Activated CD8-positive, alpha-beta T cell treated with anti-CD3 and anti-CD28 coated beads for 36 hours (primary cell): ENCODE results near the gene PRR30. TPM values are rescaled to one million over a fixed set of nuclear protein-coding genes. Genes with fewer than 3 reads are reported as not detected.
A peak's percentile ranks its signal among the peaks of the same experiment; 100 is the strongest.
"Not testable (repeated sequence)": the region's sequence is repeated elsewhere in the genome, so short reads cannot be mapped to it uniquely, and the experiment has no call there.

Source experiments
- ATAC-seq: fragments of 200-7000 bp; cut with Tn5 transposase; one replicate; pipeline ENCODE4 v1.10.0; 2021; ENCODE audit warnings: mild to moderate bottlenecking, moderate library complexity
- CTCF ChIA-PET: fragments of 350-600 bp; sonication (Branson Sonifier 250); formaldehyde crosslinking; loops from one replicate; lab custom pipeline; 2021; ENCODE audit warnings: antibody characterized with exemption; lab: Charles Lee
- POLR2A ChIA-PET: fragments of 350-600 bp; sonication (Branson Sonifier 250); formaldehyde crosslinking; loops from one replicate; lab custom pipeline; 2021; ENCODE audit warnings: antibody characterized with exemption; lab: Charles Lee
- DNase-seq: peaks from one replicate; pipeline ENCODE4 v3.0.0-alpha.2; 2020
- H3K27ac Mint-ChIP-seq: one replicate; pipeline ENCODE4 v1.8.0; 2021; ENCODE audit warnings: mild to moderate bottlenecking, mixed read lengths
- H3K27me3 Mint-ChIP-seq: one replicate; pipeline ENCODE4 v1.8.0; 2021; ENCODE audit warnings: mixed read lengths
- H3K36me3 Mint-ChIP-seq: one replicate; pipeline ENCODE4 v1.8.0; 2021; ENCODE audit warnings: low read depth, mixed read lengths
- H3K4me1 Mint-ChIP-seq: one replicate; pipeline ENCODE4 v1.8.0; 2021; ENCODE audit warnings: low read depth, mixed read lengths
- H3K4me3 Mint-ChIP-seq: one replicate; pipeline ENCODE4 v1.8.0; 2021; ENCODE audit warnings: mild to moderate bottlenecking, moderate library complexity, mixed read lengths
- H3K9me3 Mint-ChIP-seq: one replicate; pipeline ENCODE4 v1.8.0; 2021; ENCODE audit warnings: mixed read lengths
- CTCF ChIP-seq: fragments of 200-600 bp; IDR thresholded peaks from one replicate; pipeline ENCODE4 v1.8.0; 2022; ENCODE audit warnings: antibody characterized with exemption, mild to moderate bottlenecking
- intact Hi-C: fragments of 100-400 bp; cut with micrococcal nuclease; formaldehyde crosslinking; loops from one replicate; pipeline ENCODE4 v1.10.0; 2022
- total RNA-seq, 2 experiments: library from RNA; stranded (reverse); gene quantifications; one replicate each; pipeline ENCODE4 v1.2.3, GENCODE V29; 2021

Gene PRR30
- total RNA-seq, 2 experiments from 2014 or later: not detected

GRCh38 chr2:27122791-27123190, 16.4 kb downstream of the PRR30 start:
- Mint-ChIP-seq H3K27me3 (peaks cover 17% of the 10 kb centered on the region), H3K4me3 (peak overlapping the region; percentile 73), H3K4me1 (peaks cover 18% of the 10 kb centered on the region), H3K27ac (no peak overlapping the region), H3K36me3 (no peaks in the 10 kb centered on the region), H3K9me3 (no peaks in the 10 kb centered on the region)
- DNase-seq (no peak), ATAC-seq (no peak)
- no peak for TF ChIP-seq CTCF
- ChIA-PET POLR2A (interaction anchor here (0.8 to 3.8 kb wide), 2 partner anchors 10 to 89 kb away, joined by 5 to 28 read pairs; partner anchors contain the start of genes ATRAID, PREB and SLC5A6), CTCF (interaction anchor here (1.1 to 2.3 kb wide), 4 partner anchors 68 to 277 kb away, joined by 3 to 8 read pairs (median 5); partner anchors contain the start of genes ATRAID and SLC5A6)
- intact Hi-C loops: no loop called here

DNA sequence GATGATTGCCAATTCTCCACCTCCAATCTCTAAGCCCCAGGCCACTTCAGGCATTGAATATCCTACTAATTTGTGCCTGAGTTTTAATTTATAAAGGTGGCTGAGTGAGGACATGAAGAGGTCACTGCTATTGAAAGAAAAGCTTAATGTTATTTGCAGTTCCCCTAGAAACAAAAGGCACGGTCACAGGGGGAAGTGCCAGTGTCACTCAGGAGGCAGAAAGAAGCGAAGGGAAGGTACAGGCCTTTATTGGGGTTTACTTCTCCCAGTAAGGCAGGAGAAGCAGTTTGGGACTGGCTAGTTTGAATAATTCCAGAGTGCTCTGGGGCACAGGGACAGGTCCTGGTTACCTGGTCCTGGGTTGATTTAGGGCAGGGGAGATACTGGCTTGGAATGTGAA, 17.3 kb downstream of the PRR30 start:
- ATAC-seq (no peak), DNase-seq (no peak)
- Mint-ChIP-seq H3K27ac (no peak overlapping the region), H3K27me3 (peaks cover 22% of the 10 kb centered on the region), H3K4me1 (peaks cover 18% of the 10 kb centered on the region), H3K36me3 (no peaks in the 10 kb centered on the region), H3K4me3 (no peak overlapping the region), H3K9me3 (no peaks in the 10 kb centered on the region)
- CTCF ChIA-PET: no interaction called here
- POLR2A ChIA-PET: interaction anchor here (3.8 kb wide), 1 partner anchor 11 kb away, joined by 28 read pairs; the partner anchor contains the start of gene PREB
- no peak for TF ChIP-seq CTCF
- intact Hi-C loops: no loop called here

DNA sequence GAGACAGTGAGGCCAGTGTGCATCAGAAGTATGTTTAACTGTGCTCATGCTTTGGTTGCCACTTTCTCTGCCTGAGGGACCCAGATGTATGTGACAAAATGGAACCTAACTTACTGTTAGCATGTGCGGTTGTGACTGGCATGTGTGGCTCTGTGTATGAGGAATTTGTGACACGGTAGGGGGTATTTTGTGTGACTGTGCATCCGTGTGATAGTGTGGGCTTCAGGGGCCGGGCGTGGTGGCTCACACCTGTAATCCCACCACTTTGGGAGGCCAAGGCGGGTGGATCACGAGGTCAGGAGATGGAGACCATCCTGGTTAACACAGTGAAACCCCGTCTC, 19.9 kb downstream of the PRR30 start:
- CTCF ChIA-PET, intact Hi-C loops, POLR2A ChIA-PET, DNase-seq, H3K9me3 Mint-ChIP-seq, H3K36me3 Mint-ChIP-seq: not testable (repeated sequence)
- H3K4me1 Mint-ChIP-seq: peaks cover 18% of the 10 kb centered on the region
- ATAC-seq: peak; percentile 19
- H3K4me3 Mint-ChIP-seq: peak overlapping the region; percentile 77
- H3K27me3 Mint-ChIP-seq: peaks cover 23% of the 10 kb centered on the region
- H3K27ac Mint-ChIP-seq: peak overlapping the region; percentile 22

GRCh38 chr2:27118525-27119329, 20.5 kb downstream of the PRR30 start, which contains the start of gene CGREF1:
Gene CGREF1 (minus strand): TSS chr2:27119128. CDS start chr2:27104366, 14,762 bp downstream.
- no peaks in the 10 kb centered on the region for H3K9me3 Mint-ChIP-seq
- no peaks in the 10 kb centered on the region for H3K36me3 Mint-ChIP-seq
- TF ChIP-seq CTCF: no peak
- peak within 1 kb of the TSS; percentile 22 for H3K27ac Mint-ChIP-seq
- POLR2A ChIA-PET: interaction anchor here (0.6 to 1.1 kb wide), 4 partner anchors 14 to 34 kb away, joined by 3 to 4 read pairs (median 3); no protein-coding TSS in a partner anchor
- intact Hi-C loops: no loop called here
- DNase-seq: peak; percentile 18
- H3K4me3 Mint-ChIP-seq: peak within 1 kb of the TSS; percentile 77
- CTCF ChIA-PET: interaction anchor here (1.3 kb wide), 1 partner anchor 16 kb away, joined by 3 read pairs; the partner anchor contains the start of gene PREB
- peaks cover 23% of the 10 kb centered on the region for H3K27me3 Mint-ChIP-seq
- H3K4me1 Mint-ChIP-seq: peaks cover 14% of the 10 kb centered on the region
- ATAC-seq: peak; percentile 18

- DNase-seq: no peak
- Mint-ChIP-seq H3K27ac (peak overlapping the region; percentile 22), H3K9me3 (no peaks in the 10 kb centered on the region), H3K27me3 (peaks cover 23% of the 10 kb centered on the region), H3K36me3 (no peaks in the 10 kb centered on the region), H3K4me3 (peak overlapping the region; percentile 61), H3K4me1 (peaks cover 10% of the 10 kb centered on the region)
- intact Hi-C loops: no loop called here
- ATAC-seq: no peak
- ChIA-PET POLR2A (interaction anchor here (0.6 to 1.1 kb wide), 3 partner anchors 13 to 34 kb away, joined by 3 to 4 read pairs (median 3); no protein-coding TSS in a partner anchor), CTCF (interaction anchor here (1.3 kb wide), 1 partner anchor 16 kb away, joined by 3 read pairs; the partner anchor contains the start of gene PREB)
- no peak for TF ChIP-seq CTCF
Observed at GRCh38 chr2:27117995-27118524, 21.1 kb downstream of the PRR30 start.
